Chondrocyte (in vitro differentiated cells): ENCODE measurements around the gene CD6. TPM values are rescaled to one million over a fixed set of nuclear protein-coding genes. Genes with fewer than 3 reads are reported as not detected.
A peak's percentile ranks its signal among the peaks of the same experiment; 100 is the strongest.

ENCODE experiments used
- DNase-seq: peaks from one replicate; pipeline ENCODE4 v3.0.0; 2021; ENCODE audit warnings: mixed read lengths, low spot score
- H3K27ac Mint-ChIP-seq: one replicate; pipeline ENCODE4 v1.8.0; 2021; ENCODE audit warnings: mild to moderate bottlenecking, moderate library complexity, mixed read lengths; ENCODE audit not compliant: unreplicated experiment
- H3K27me3 Mint-ChIP-seq: 2 replicates; pipeline ENCODE4 v1.8.0; 2021; ENCODE audit warnings: low read depth, mixed read lengths
- H3K36me3 Mint-ChIP-seq: 2 replicates; pipeline ENCODE4 v1.8.0; 2021; ENCODE audit warnings: low read depth, mixed read lengths
- H3K4me1 Mint-ChIP-seq: 2 replicates; pipeline ENCODE4 v1.8.0; 2021; ENCODE audit warnings: low read depth, mild to moderate bottlenecking, mixed read lengths
- H3K4me3 Mint-ChIP-seq: one replicate; pipeline ENCODE4 v1.8.0; 2021; ENCODE audit warnings: mild to moderate bottlenecking, moderate library complexity, mixed read lengths; ENCODE audit not compliant: unreplicated experiment
- H3K9me3 Mint-ChIP-seq: 2 replicates; pipeline ENCODE4 v1.8.0; 2021; ENCODE audit warnings: low read depth, mixed read lengths
- CTCF ChIP-seq: fragments of 200-600 bp; sonication (generic); IDR thresholded peaks from 2 replicates; pipeline ENCODE4 v1.5.0; 2021; ENCODE audit warnings: antibody characterized with exemption, mild to moderate bottlenecking, moderate library complexity
- total RNA-seq: library from RNA; stranded (reverse); gene quantifications from 3 replicates; pipeline ENCODE4 v1.2.1, GENCODE V29; 2021

Gene CD6
- total RNA-seq, 1 donor from 2014 or later: not detected

GRCh38 chr11:61049859-61050258 is 78.4 kb downstream of the CD6 start:
- peak; percentile 35 for DNase-seq
- Mint-ChIP-seq H3K27me3 (peaks cover 25% of the 10 kb centered on the region), H3K4me3 (no peak overlapping the region), H3K4me1 (no peaks in the 10 kb centered on the region), H3K36me3 (no peaks in the 10 kb centered on the region), H3K27ac (no peak overlapping the region), H3K9me3 (no peaks in the 10 kb centered on the region)
- no peak for TF ChIP-seq CTCF

- Mint-ChIP-seq H3K36me3 (no peaks in the 10 kb centered on the region), H3K9me3 (no peaks in the 10 kb centered on the region), H3K27ac (no peak overlapping the region), H3K4me3 (no peak overlapping the region), H3K4me1 (no peaks in the 10 kb centered on the region), H3K27me3 (peaks cover 25% of the 10 kb centered on the region)
- no peak for DNase-seq
- TF ChIP-seq CTCF: no peak
Observed at GRCh38 chr11:61052182-61052972, 80.9 kb downstream of the CD6 start.

- Mint-ChIP-seq H3K27ac (no peak overlapping the region), H3K9me3 (no peaks in the 10 kb centered on the region), H3K36me3 (no peaks in the 10 kb centered on the region), H3K4me1 (no peaks in the 10 kb centered on the region), H3K27me3 (peaks cover 19% of the 10 kb centered on the region), H3K4me3 (no peak overlapping the region)
- TF ChIP-seq CTCF: no peak
- no peak for DNase-seq
Observed at GRCh38 chr11:61053191-61053590, 81.7 kb downstream of the CD6 start.

GRCh38 chr11:61054513-61054912 is 83.0 kb downstream of the CD6 start:
- Mint-ChIP-seq H3K27me3 (peaks cover 10% of the 10 kb centered on the region), H3K27ac (no peak overlapping the region), H3K4me3 (no peak overlapping the region), H3K4me1 (no peaks in the 10 kb centered on the region), H3K9me3 (no peaks in the 10 kb centered on the region), H3K36me3 (no peaks in the 10 kb centered on the region)
- no peak for TF ChIP-seq CTCF
- no peak for DNase-seq

GRCh38 chr11:61054927-61055562 is 83.6 kb downstream of the CD6 start:
- Mint-ChIP-seq H3K27me3 (peaks cover 8% of the 10 kb centered on the region), H3K36me3 (no peaks in the 10 kb centered on the region), H3K4me1 (no peaks in the 10 kb centered on the region), H3K9me3 (no peaks in the 10 kb centered on the region), H3K27ac (no peak overlapping the region), H3K4me3 (no peak overlapping the region)
- no peak for DNase-seq
- TF ChIP-seq CTCF: no peak
